ENCODE data around the gene KCNQ1OT1.
A peak's percentile ranks its signal among the peaks of the same experiment; 100 is the strongest.

Gene KCNQ1OT1

DNA sequence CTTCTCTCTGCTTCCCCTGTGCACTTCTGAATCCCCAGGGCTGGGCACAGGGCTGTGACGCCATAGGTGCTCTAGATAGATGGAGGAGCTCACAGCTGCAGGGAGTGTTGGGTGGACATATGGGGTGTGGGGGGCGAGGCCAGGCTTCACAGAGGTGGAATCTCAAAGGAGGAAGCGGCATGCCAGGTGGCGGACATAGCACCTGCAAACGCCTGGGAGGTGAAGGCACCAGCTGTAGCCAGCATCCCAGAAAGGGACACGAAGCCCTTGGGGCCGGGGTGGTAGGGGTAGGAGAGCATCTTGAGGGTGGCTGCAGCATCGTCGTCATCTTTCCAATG lies 14.6 kb upstream of the KCNQ1OT1 start:
- Histone ChIP-seq H3K36me3 (ENCODE audit: control insufficient read depth in 1 of 2, insufficient read depth in 2 of 2, low read depth in 1 of 2, low read length in 2 of 2) (no peaks in the 10 kb centered on the region), H3K27me3 (ENCODE audit: control insufficient read depth in 1 of 2, insufficient read depth in 1 of 2, low read length in 2 of 2) (peaks cover 27 to 62% of the 10 kb centered on the region in 2 experiments), H3K79me1 (replicated peaks; ENCODE audit: low read length, poor library complexity, severe bottlenecking) (no peaks in the 10 kb centered on the region), H4K8ac (ENCODE audit: low read length) (no peak overlapping the region), H3K18ac (ENCODE audit: low read depth in 1 of 2, low read length in 2 of 2) (no peak overlapping the region), H3K4me1 (ENCODE audit: control insufficient read depth, insufficient read depth, low read depth, low read length) (no peaks in the 10 kb centered on the region), H3K27ac (ENCODE audit: low read length, poor library complexity, severe bottlenecking) (no peak overlapping the region), H2BK12ac (ENCODE audit: low read length in 2 of 2) (no peak overlapping the region), H2BK5ac (ENCODE audit: low read depth, low read length, poor library complexity, severe bottlenecking) (no peak overlapping the region), H3K14ac (ENCODE audit: low read length in 2 of 2) (no peak overlapping the region), H3K4me2 (ENCODE audit: low read length, poor library complexity, severe bottlenecking) (no peak overlapping the region), H3K9ac (ENCODE audit: low read length) (no peak overlapping the region), H2BK15ac (ENCODE audit: low read depth, poor library complexity, severe bottlenecking) (peak overlapping the region; percentile 32), H3K4me3 (ENCODE audit: insufficient read depth in 1 of 2, low read depth in 1 of 2, low read length in 2 of 2) (no peak overlapping the region), H3K9me3 (ENCODE audit: control insufficient read depth, low read length) (no peaks in the 10 kb centered on the region), H3K4ac (ENCODE audit: low read depth in 1 of 2, low read length in 2 of 2) (no peak overlapping the region), H2AK5ac (ENCODE audit: low read length, severe bottlenecking) (no peak overlapping the region), H3K23ac (ENCODE audit: low read length in 2 of 2) (no peak overlapping the region), H2BK120ac (ENCODE audit: low read depth, low read length) (no peak overlapping the region), H4K91ac (ENCODE audit: low read length) (no peak overlapping the region), H2AFZ (ENCODE audit: low read depth, low read length) (no peak overlapping the region)
- no peak for DNase-seq
- WGBS = 86% methylated on average over 9 of the region's 9 CpGs

DNA sequence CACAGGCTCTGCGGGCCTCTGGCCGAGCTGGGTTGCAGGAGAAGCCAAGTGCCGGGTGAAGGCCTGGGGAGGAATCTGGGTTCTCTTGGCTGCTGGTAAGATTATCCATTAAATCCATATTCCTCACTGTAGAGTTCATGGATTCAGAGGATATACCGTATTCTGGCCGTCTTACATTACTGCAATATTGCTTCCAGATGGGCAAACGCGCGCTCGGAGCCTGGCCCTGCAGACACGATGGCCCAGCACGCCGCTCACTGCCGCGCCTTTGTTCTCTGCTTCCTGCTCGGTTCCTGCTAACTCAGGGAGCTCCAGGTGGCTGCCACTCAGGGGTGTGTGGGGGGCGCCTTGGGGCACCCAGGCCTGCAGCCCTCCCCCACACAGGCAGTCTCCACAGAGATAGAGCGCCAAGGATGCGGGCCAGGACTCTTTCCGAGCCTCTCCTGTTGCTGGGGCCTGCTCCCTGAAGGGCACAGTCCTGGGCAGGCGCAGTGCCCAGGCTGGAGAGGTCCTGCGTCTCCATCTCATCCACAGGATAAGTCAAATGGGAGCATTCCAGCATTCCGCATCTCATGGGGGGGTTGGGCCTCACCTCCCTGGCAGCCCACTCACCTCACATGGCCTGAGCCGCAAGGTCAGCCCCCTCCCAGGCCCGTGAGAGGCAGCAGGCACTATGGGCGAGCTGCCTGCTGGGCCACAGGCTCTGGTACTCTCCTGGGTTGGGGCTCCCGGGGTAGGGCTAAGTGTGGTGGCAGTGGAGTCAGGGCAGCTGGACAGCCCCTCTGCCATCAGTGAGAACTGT lies 14.1 kb upstream of the KCNQ1OT1 start:
- 91% methylated on average over 26 of the region's 26 CpGs for WGBS
- Histone ChIP-seq H3K9ac (ENCODE audit: low read length) (no peak overlapping the region), H3K9me3 (ENCODE audit: control insufficient read depth, low read length) (no peaks in the 10 kb centered on the region), H3K27ac (ENCODE audit: low read length, poor library complexity, severe bottlenecking) (no peak overlapping the region), H2BK12ac (ENCODE audit: low read length in 2 of 2) (no peak overlapping the region), H2BK15ac (ENCODE audit: low read depth, poor library complexity, severe bottlenecking) (peak overlapping the region; percentile 32), H2AK5ac (ENCODE audit: low read length, severe bottlenecking) (no peak overlapping the region), H2BK120ac (ENCODE audit: low read depth, low read length) (no peak overlapping the region), H3K4me3 (ENCODE audit: insufficient read depth in 1 of 2, low read depth in 1 of 2, low read length in 2 of 2) (no peak overlapping the region), H2AFZ (ENCODE audit: low read depth, low read length) (no peak overlapping the region), H3K4ac (ENCODE audit: low read depth in 1 of 2, low read length in 2 of 2) (no peak overlapping the region), H3K36me3 (ENCODE audit: control insufficient read depth in 1 of 2, insufficient read depth in 2 of 2, low read depth in 1 of 2, low read length in 2 of 2) (no peaks in the 10 kb centered on the region), H3K14ac (ENCODE audit: low read length in 2 of 2) (no peak overlapping the region), H3K23ac (ENCODE audit: low read length in 2 of 2) (no peak overlapping the region), H4K8ac (ENCODE audit: low read length) (no peak overlapping the region), H3K18ac (ENCODE audit: low read depth in 1 of 2, low read length in 2 of 2) (no peak overlapping the region), H3K4me1 (ENCODE audit: control insufficient read depth, insufficient read depth, low read depth, low read length) (no peaks in the 10 kb centered on the region), H3K27me3 (ENCODE audit: control insufficient read depth in 1 of 2, insufficient read depth in 1 of 2, low read length in 2 of 2) (peaks cover 27 to 62% of the 10 kb centered on the region in 2 experiments), H4K91ac (ENCODE audit: low read length) (no peak overlapping the region), H3K4me2 (ENCODE audit: low read length, poor library complexity, severe bottlenecking) (no peak overlapping the region), H2BK5ac (ENCODE audit: low read depth, low read length, poor library complexity, severe bottlenecking) (no peak overlapping the region), H3K79me1 (replicated peaks; ENCODE audit: low read length, poor library complexity, severe bottlenecking) (no peaks in the 10 kb centered on the region)
- no peak for DNase-seq

GRCh38 chr11:2713094-2713493 lies 13.3 kb upstream of the KCNQ1OT1 start:
- no peak overlapping the region for H4K91ac ChIP-seq (ENCODE audit: low read length)
- no peaks in the 10 kb centered on the region for H3K9me3 ChIP-seq (ENCODE audit: control insufficient read depth, low read length)
- H3K36me3 ChIP-seq (ENCODE audit: control insufficient read depth in 1 of 2, insufficient read depth in 2 of 2, low read depth in 1 of 2, low read length in 2 of 2) = no peaks in the 10 kb centered on the region
- H3K23ac ChIP-seq (ENCODE audit: low read length in 2 of 2) = no peak overlapping the region
- no peak overlapping the region for H3K27ac ChIP-seq (ENCODE audit: low read length, poor library complexity, severe bottlenecking)
- H3K4me3 ChIP-seq (ENCODE audit: insufficient read depth in 1 of 2, low read depth in 1 of 2, low read length in 2 of 2) = no peak overlapping the region
- H3K4me1 ChIP-seq (ENCODE audit: control insufficient read depth, insufficient read depth, low read depth, low read length) = no peaks in the 10 kb centered on the region
- H3K4ac ChIP-seq (ENCODE audit: low read depth in 1 of 2, low read length in 2 of 2) = no peak overlapping the region
- H2BK12ac ChIP-seq (ENCODE audit: low read length in 2 of 2) = no peak overlapping the region
- no peak overlapping the region for H2AK5ac ChIP-seq (ENCODE audit: low read length, severe bottlenecking)
- DNase-seq = no peak
- no peak overlapping the region for H4K8ac ChIP-seq (ENCODE audit: low read length)
- H2AFZ ChIP-seq (ENCODE audit: low read depth, low read length) = no peak overlapping the region
- no peak overlapping the region for H3K14ac ChIP-seq (ENCODE audit: low read length in 2 of 2)
- no peak overlapping the region for H3K9ac ChIP-seq (ENCODE audit: low read length)
- H3K79me1 ChIP-seq (replicated peaks; ENCODE audit: low read length, poor library complexity, severe bottlenecking) = no peaks in the 10 kb centered on the region
- 83% methylated on average over 9 of the region's 12 CpGs for WGBS
- no peak overlapping the region for H3K18ac ChIP-seq (ENCODE audit: low read depth in 1 of 2, low read length in 2 of 2)
- peaks cover 27 to 61% of the 10 kb centered on the region in 2 experiments for H3K27me3 ChIP-seq (ENCODE audit: control insufficient read depth in 1 of 2, insufficient read depth in 1 of 2, low read length in 2 of 2)
- H2BK120ac ChIP-seq (ENCODE audit: low read depth, low read length) = no peak overlapping the region
- H2BK15ac ChIP-seq (ENCODE audit: low read depth, poor library complexity, severe bottlenecking) = no peak overlapping the region
- no peak overlapping the region for H3K4me2 ChIP-seq (ENCODE audit: low read length, poor library complexity, severe bottlenecking)
- H2BK5ac ChIP-seq (ENCODE audit: low read depth, low read length, poor library complexity, severe bottlenecking) = no peak overlapping the region

DNA sequence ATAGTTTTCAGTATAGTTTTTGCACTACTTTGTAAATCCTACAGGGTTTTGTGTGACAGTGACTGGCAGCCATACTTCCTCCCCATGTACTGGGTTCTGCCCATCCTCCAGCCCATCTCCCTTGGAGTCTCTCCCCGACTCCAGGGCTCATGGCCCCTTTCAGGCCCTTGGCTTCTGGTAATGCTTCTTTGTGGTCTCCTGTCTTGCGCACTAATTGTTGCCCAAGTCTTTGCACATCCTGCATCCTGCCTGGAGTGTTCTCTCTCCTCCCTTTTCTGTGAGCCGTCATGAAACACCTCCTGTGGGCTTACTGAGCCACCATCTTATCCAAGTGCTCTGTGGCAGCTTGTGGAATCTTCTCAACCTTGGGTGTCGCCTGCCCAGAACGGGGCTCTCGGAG lies 11.4 kb upstream of the KCNQ1OT1 start:
- Histone ChIP-seq H3K4me1 (ENCODE audit: control insufficient read depth, insufficient read depth, low read depth, low read length) (no peaks in the 10 kb centered on the region), H2AK5ac (ENCODE audit: low read length, severe bottlenecking) (no peak overlapping the region), H2BK5ac (ENCODE audit: low read depth, low read length, poor library complexity, severe bottlenecking) (no peak overlapping the region), H3K14ac (ENCODE audit: low read length in 2 of 2) (no peak overlapping the region), H4K91ac (ENCODE audit: low read length) (no peak overlapping the region), H2AFZ (ENCODE audit: low read depth, low read length) (no peak overlapping the region), H3K79me1 (replicated peaks; ENCODE audit: low read length, poor library complexity, severe bottlenecking) (no peaks in the 10 kb centered on the region), H4K8ac (ENCODE audit: low read length) (no peak overlapping the region), H3K23ac (ENCODE audit: low read length in 2 of 2) (no peak overlapping the region), H3K4me3 (ENCODE audit: insufficient read depth in 1 of 2, low read depth in 1 of 2, low read length in 2 of 2) (no peak overlapping the region), H2BK120ac (ENCODE audit: low read depth, low read length) (no peak overlapping the region), H2BK12ac (ENCODE audit: low read length in 2 of 2) (no peak overlapping the region), H2BK15ac (ENCODE audit: low read depth, poor library complexity, severe bottlenecking) (no peak overlapping the region), H3K4ac (ENCODE audit: low read depth in 1 of 2, low read length in 2 of 2) (no peak overlapping the region), H3K9ac (ENCODE audit: low read length) (no peak overlapping the region), H3K4me2 (ENCODE audit: low read length, poor library complexity, severe bottlenecking) (no peak overlapping the region), H3K27me3 (ENCODE audit: control insufficient read depth in 1 of 2, insufficient read depth in 1 of 2, low read length in 2 of 2) (peaks cover 23 to 47% of the 10 kb centered on the region in 2 experiments), H3K9me3 (ENCODE audit: control insufficient read depth, low read length) (peaks cover 5% of the 10 kb centered on the region), H3K18ac (ENCODE audit: low read depth in 1 of 2, low read length in 2 of 2) (no peak overlapping the region), H3K36me3 (ENCODE audit: control insufficient read depth in 1 of 2, insufficient read depth in 2 of 2, low read depth in 1 of 2, low read length in 2 of 2) (no peaks in the 10 kb centered on the region), H3K27ac (ENCODE audit: low read length, poor library complexity, severe bottlenecking) (no peak overlapping the region)
- WGBS = 93% methylated on average over 6 of the region's 6 CpGs
- DNase-seq = no peak

Data from mesenchymal stem cell (in vitro differentiated cells and primary cell).